Common myeloid progenitor, CD34-positive (primary cell): Measurements from ENCODE around the gene EGFL8.

Experiments used
- CTCF ChIA-PET: fragments of 350-600 bp; sonication (Branson Sonifier 250); formaldehyde crosslinking; loops from one replicate; lab custom pipeline; 2021; ENCODE audit warnings: antibody characterized with exemption; lab: Charles Lee
- POLR2A ChIA-PET: fragments of 350-600 bp; sonication (Branson Sonifier 250); formaldehyde crosslinking; loops from one replicate; lab custom pipeline; 2021; ENCODE audit warnings: antibody characterized with exemption; lab: Charles Lee
- DNase-seq, 3 donors: peaks; one replicate each; pipeline versions ENCODE4 v3.0.0 to v3.0.0-alpha.2; 2013
- H3K27ac ChIP-seq, 2 experiments: 1 replicate in 1 of 2; 2 replicates in 1 of 2; pipeline ENCODE4 v1.7.0; 2013; ENCODE audit warnings: inconsistent platforms in 2 of 2, low read length in 2 of 2, mild to moderate bottlenecking in 2 of 2, low read depth in 1 of 2, moderate library complexity in 1 of 2; ENCODE audit not compliant: severe bottlenecking in 2 of 2, insufficient read depth in 1 of 2, poor library complexity in 1 of 2
- H3K27me3 ChIP-seq, 5 experiments: replicated peaks in 2 of 5; 1 replicate in 3 of 5; 2 replicates in 2 of 5; pipeline versions ENCODE4 v1.6.1 to v1.7.0; 2013; ENCODE audit warnings: low read length in 4 of 5, mild to moderate bottlenecking in 2 of 5, moderate library complexity in 2 of 5, inconsistent platforms in 1 of 5; ENCODE audit not compliant: insufficient read depth in 5 of 5, control insufficient read depth in 4 of 5
- H3K36me3 ChIP-seq, 4 experiments: 1 replicate in 2 of 4; 2 replicates in 2 of 4; pipeline versions ENCODE4 v1.6.1 to v1.7.0; 2013; ENCODE audit warnings: low read length in 3 of 4, control low read depth in 1 of 4, mild to moderate bottlenecking in 1 of 4; ENCODE audit not compliant: control insufficient read depth in 4 of 4, insufficient read depth in 4 of 4
- H3K4me1 ChIP-seq, 4 experiments: 1 replicate in 3 of 4; 2 replicates in 1 of 4; pipeline versions ENCODE4 v1.6.1 to v1.7.1; 2013; ENCODE audit warnings: low read length in 3 of 4, mild to moderate bottlenecking in 3 of 4, control low read depth in 1 of 4, inconsistent platforms in 1 of 4, moderate library complexity in 1 of 4; ENCODE audit not compliant: control insufficient read depth in 4 of 4, insufficient read depth in 4 of 4; ENCODE audit errors: control extremely low read depth in 1 of 4
- H3K4me3 ChIP-seq, 7 experiments: 1 replicate in 4 of 7; 2 replicates in 3 of 7; pipeline versions ENCODE4 v1.5.1 to v1.7.0; 2013; ENCODE audit warnings: mild to moderate bottlenecking in 7 of 7, low read length in 6 of 7, moderate library complexity in 6 of 7, inconsistent platforms in 2 of 7, low read depth in 2 of 7, control low read depth in 1 of 7; ENCODE audit not compliant: insufficient read depth in 4 of 7, control insufficient read depth in 1 of 7; ENCODE audit errors: extremely low read depth in 1 of 7
- H3K9me3 ChIP-seq, 5 experiments: 1 replicate in 4 of 5; 2 replicates in 1 of 5; pipeline versions ENCODE4 v1.6.1 to v1.7.1; 2013; ENCODE audit warnings: low read length in 4 of 5, mild to moderate bottlenecking in 2 of 5, inconsistent platforms in 1 of 5, low read depth in 1 of 5, moderate library complexity in 1 of 5; ENCODE audit not compliant: control insufficient read depth in 4 of 5, insufficient read depth in 2 of 5; ENCODE audit errors: control extremely low read depth in 1 of 5
- WGBS: methylation state at CpG from one replicate; pipeline ENCODE4 v1.1.5; 2013; ENCODE audit not compliant: insufficient coverage; 5-methylcytosine and 5-hydroxymethylcytosine counted together

The EGFL8 gene

GRCh38 chr6:32177183-32177787 lies 12.9 kb downstream of the EGFL8 start:
- Histone ChIP-seq H3K9me3 (no peaks in the 10 kb centered on the region), H3K4me1 (peaks cover 21 to 61% (median 48%) of the 10 kb centered on the region in 4 experiments), H3K27ac (peak overlapping the region; percentile 93 to 95), H3K4me3 (peak overlapping the region; percentile 44 to 94 (median 83)), H3K27me3 (no peaks in the 10 kb centered on the region), H3K36me3 (peaks cover 3 to 24% (median 15%) of the 10 kb centered on the region in 4 experiments)
- POLR2A ChIA-PET, result interaction anchor here (0.6 to 2.1 kb wide), 4 partner anchors 15 to 49 kb away, joined by 3 to 6 read pairs (median 4); partner anchors contain the start of genes ATF6B and GPSM3
- CTCF ChIA-PET, result interaction anchor here (0.8 to 1.4 kb wide), 5 partner anchors 12 to 48 kb away, joined by 3 to 4 read pairs (median 3); partner anchors contain the start of genes EGFL8 and GPSM3
- 0% methylated on average over 20 of the region's 20 CpGs for WGBS
- DNase-seq, result peak; percentile 62 to 75 (median 71)

GRCh38 chr6:32177788-32178546 lies 13.6 kb downstream of the EGFL8 start, which contains the start of gene RNF5:
RNF5 (plus strand) TSS chr6:32178405; CDS start chr6:32178512, 107 bp downstream.
- 0% methylated on average over 21 of the region's 33 CpGs for whole genome bisulfite sequencing
- H3K36me3 ChIP-seq, result peaks cover 3 to 30% (median 21%) of the 10 kb centered on the region in 4 experiments
- POLR2A ChIA-PET, result interaction anchor here (0.6 to 2.1 kb wide), 5 partner anchors 15 to 220 kb away, joined by 3 to 6 read pairs (median 5); partner anchors contain the start of genes ATF6B and GPSM3
- CTCF ChIA-PET, result interaction anchor here (0.8 to 1.7 kb wide), 6 partner anchors 9 to 49 kb away, joined by 3 to 13 read pairs (median 3); partner anchors contain the start of genes EGFL8 and GPSM3
- peak; percentile 100 for DNase-seq
- H3K9me3 ChIP-seq, result no peaks in the 10 kb centered on the region
- no peaks in the 10 kb centered on the region for H3K27me3 ChIP-seq
- H3K27ac ChIP-seq, result peak within 1 kb of the TSS; percentile 93 to 95
- H3K4me3 ChIP-seq, result peak within 1 kb of the TSS; percentile 70 to 94 (median 90)
- peaks cover 21 to 63% (median 48%) of the 10 kb centered on the region in 4 experiments for H3K4me1 ChIP-seq

- peaks cover 21 to 56% (median 44%) of the 10 kb centered on the region in 4 experiments for H3K4me1 ChIP-seq
- peak overlapping the region; percentile 70 to 94 (median 90) for H3K4me3 ChIP-seq
- DNase-seq, result no peak
- 5% methylated on average over 13 of the region's 24 CpGs for WGBS
- no peaks in the 10 kb centered on the region for H3K9me3 ChIP-seq
- POLR2A ChIA-PET, result interaction anchor here (0.9 to 1.5 kb wide), 4 partner anchors 10 to 221 kb away, joined by 3 to 6 read pairs (median 6); partner anchors contain the start of genes GPSM3 and PBX2
- CTCF ChIA-PET, result interaction anchor here (0.8 to 2.1 kb wide), 8 partner anchors 8 to 66 kb away, joined by 3 to 13 read pairs (median 4); partner anchors contain the start of gene GPSM3
- H3K36me3 ChIP-seq, result peaks cover 5 to 38% (median 28%) of the 10 kb centered on the region in 4 experiments
- H3K27ac ChIP-seq, result peak overlapping the region; percentile 88 to 95
- H3K27me3 ChIP-seq, result no peaks in the 10 kb centered on the region
Observed at GRCh38 chr6:32178547-32179440, 14.4 kb downstream of the EGFL8 start.

- 87% methylated on average over 9 of the region's 10 CpGs for WGBS
- ChIA-PET CTCF (interaction anchor here (1.2 to 2.1 kb wide), 6 partner anchors 9 to 61 kb away, joined by 3 to 13 read pairs (median 6); partner anchors contain the start of gene GPSM3), POLR2A (interaction anchor here (1.1 to 1.5 kb wide), 3 partner anchors 9 to 13 kb away, joined by 3 to 6 read pairs (median 5); partner anchors contain the start of genes GPSM3 and PBX2)
- H3K27ac ChIP-seq, result no peak overlapping the region
- H3K4me1 ChIP-seq, result peaks cover 21 to 47% (median 41%) of the 10 kb centered on the region in 4 experiments
- DNase-seq, result no peak
- no peaks in the 10 kb centered on the region for H3K27me3 ChIP-seq
- H3K9me3 ChIP-seq, result no peaks in the 10 kb centered on the region
- H3K4me3 ChIP-seq, result peak overlapping the region in 2 of 7 experiments; percentile 90 to 92
- H3K36me3 ChIP-seq, result peaks cover 10 to 41% (median 31%) of the 10 kb centered on the region in 4 experiments
Observed at GRCh38 chr6:32179766-32180405, 15.5 kb downstream of the EGFL8 start.

GRCh38 chr6:32181148-32181702 lies 16.8 kb downstream of the EGFL8 start:
- 92% methylated on average over 8 of the region's 15 CpGs for WGBS
- no peak overlapping the region for H3K4me3 ChIP-seq
- no peak for DNase-seq
- ChIA-PET CTCF (interaction anchor here (1.4 kb wide), 1 partner anchor 13 kb away, joined by 4 read pairs; no protein-coding TSS in a partner anchor), POLR2A (interaction anchor here (1.1 kb wide), 1 partner anchor 14 kb away, joined by 3 read pairs; no protein-coding TSS in a partner anchor)
- no peaks in the 10 kb centered on the region for H3K27me3 ChIP-seq
- H3K9me3 ChIP-seq, result no peaks in the 10 kb centered on the region
- H3K27ac ChIP-seq, result peak overlapping the region in 1 of 2 experiments; percentile 25
- H3K4me1 ChIP-seq, result peaks cover 16 to 39% (median 30%) of the 10 kb centered on the region in 4 experiments
- peaks cover 10 to 46% (median 33%) of the 10 kb centered on the region in 4 experiments for H3K36me3 ChIP-seq
